Epithelial cell of esophagus (primary cell): Measurements from ENCODE around the gene PLXNA4.

Source experiments
- DNase-seq: peaks from one replicate; pipeline ENCODE4 v3.0.0; 2010; ENCODE audit warnings: low read depth
- H3K4me3 ChIP-seq: 2 replicates; pipeline ENCODE4 v1.5.1; 2011; ENCODE audit warnings: mild to moderate bottlenecking, low read length, control low read depth
- CTCF ChIP-seq: IDR thresholded peaks from 2 replicates; pipeline ENCODE4 v1.5.1; 2011; ENCODE audit warnings: low read depth, mild to moderate bottlenecking, low read length, control low read depth, inconsistent platforms; ENCODE audit not compliant: insufficient read depth; ENCODE audit errors: missing control alignments

Gene PLXNA4

DNA sequence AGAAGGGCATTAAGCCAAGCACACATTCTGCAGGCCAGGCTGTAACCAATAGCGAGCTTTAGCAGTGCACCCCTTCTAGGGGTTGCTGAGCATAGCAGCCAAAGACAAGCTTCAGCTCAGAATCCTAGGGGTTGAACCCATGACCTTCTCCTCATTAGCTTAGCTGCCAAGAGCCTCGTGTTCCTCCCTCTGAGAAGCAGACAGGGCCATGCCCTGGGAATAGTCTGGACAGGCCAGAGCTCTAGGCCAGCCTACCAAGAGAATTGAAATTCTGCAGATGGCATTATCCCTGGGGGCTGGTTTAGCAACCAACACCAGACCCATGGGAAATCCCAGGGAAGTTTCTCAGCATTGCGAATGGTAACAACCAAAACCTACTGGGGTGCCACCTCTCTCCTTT lies 77.2 kb downstream of the PLXNA4 start:
- no peak for TF ChIP-seq CTCF
- H3K4me3 ChIP-seq, result no peak overlapping the region
- DNase-seq, result no peak

DNA sequence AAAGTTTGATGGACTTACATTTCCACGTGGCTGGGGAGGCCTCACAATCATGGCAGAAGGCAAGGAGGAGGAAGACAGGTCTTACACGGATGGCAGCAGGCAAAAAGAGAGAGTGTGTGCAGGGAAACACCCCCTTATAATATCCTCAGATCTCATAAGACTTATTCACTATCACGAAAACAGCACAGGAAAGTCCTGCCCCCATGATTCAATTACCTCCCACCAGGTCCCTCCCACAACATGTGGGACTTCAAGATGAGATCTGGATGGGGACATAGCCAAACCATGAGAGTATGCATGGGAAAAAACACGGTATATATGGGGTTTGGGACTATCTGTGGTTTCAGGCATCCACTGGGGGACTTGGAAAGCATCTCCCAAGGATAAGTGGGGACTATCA lies 78.0 kb downstream of the PLXNA4 start:
- no peak for DNase-seq
- no peak for TF ChIP-seq CTCF
- no peak overlapping the region for H3K4me3 ChIP-seq

DNA sequence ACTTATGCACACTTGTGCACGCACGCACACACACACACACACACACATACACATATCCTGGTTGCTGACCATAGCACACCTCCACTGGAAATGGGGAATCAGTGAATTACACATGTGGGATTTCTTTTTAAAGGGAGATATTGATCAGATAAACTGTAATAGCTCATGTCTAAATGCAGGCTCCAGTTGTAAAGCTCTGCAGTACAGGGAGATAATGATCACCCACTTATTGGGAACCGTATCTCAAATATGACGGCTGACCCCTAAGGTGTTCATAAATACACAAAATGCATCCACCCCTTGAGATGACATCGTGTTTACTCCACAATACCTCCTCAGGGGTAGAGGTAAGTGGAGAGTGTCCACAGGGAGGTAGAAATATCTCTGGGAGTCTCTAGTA lies 79.2 kb downstream of the PLXNA4 start:
- no peak for DNase-seq
- TF ChIP-seq CTCF, result no peak
- no peak overlapping the region for H3K4me3 ChIP-seq

- TF ChIP-seq CTCF, result no peak
- DNase-seq, result no peak
- H3K4me3 ChIP-seq, result no peak overlapping the region
These were observed 80.3 kb downstream of the PLXNA4 start for GRCh38 chr7:132495936-132496335.

DNA sequence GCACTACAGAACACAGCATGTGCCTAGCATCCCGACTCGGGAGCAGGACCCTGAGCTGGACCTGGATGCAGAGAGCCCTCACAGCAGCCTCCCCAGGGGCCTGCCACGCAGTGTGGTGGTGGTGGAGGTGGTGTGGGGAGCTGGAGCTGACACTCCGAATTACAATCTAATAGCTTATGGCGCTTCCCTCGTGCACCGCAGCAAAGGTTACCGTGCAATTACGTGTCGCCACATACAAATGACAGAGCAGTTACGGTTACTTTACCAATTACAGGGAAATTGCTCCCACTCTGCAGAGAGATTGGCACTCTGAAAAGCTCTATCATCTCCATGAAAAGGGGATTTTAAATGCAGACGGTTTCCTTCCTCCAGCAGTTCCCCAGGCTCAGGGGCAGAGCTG lies 81.8 kb downstream of the PLXNA4 start:
- no peak overlapping the region for H3K4me3 ChIP-seq
- DNase-seq, result no peak
- TF ChIP-seq CTCF, result no peak

GRCh38 chr7:132492823-132493445 lies 83.3 kb downstream of the PLXNA4 start:
- no peak overlapping the region for H3K4me3 ChIP-seq
- no peak for TF ChIP-seq CTCF
- DNase-seq, result no peak

GRCh38 chr7:132491391-132491945 lies 84.8 kb downstream of the PLXNA4 start:
- DNase-seq, result no peak
- no peak for TF ChIP-seq CTCF
- H3K4me3 ChIP-seq, result no peak overlapping the region
